Measurements from ENCODE around the gene PRKD2.
A peak's percentile ranks its signal among the peaks of the same experiment; 100 is the strongest.

Gene PRKD2

GRCh38 chr19:46668662-46669061 is 48.3 kb downstream of the PRKD2 start:
- no peak overlapping the region for H3K27ac ChIP-seq
- no peak for TF ChIP-seq CTCF (conservative IDR thresholded peaks at IDR 0.05)

- H3K27ac ChIP-seq: no peak overlapping the region
- TF ChIP-seq CTCF (conservative IDR thresholded peaks at IDR 0.05): no peak
These were observed 51.8 kb downstream of the PRKD2 start for GRCh38 chr19:46665072-46665471.

DNA sequence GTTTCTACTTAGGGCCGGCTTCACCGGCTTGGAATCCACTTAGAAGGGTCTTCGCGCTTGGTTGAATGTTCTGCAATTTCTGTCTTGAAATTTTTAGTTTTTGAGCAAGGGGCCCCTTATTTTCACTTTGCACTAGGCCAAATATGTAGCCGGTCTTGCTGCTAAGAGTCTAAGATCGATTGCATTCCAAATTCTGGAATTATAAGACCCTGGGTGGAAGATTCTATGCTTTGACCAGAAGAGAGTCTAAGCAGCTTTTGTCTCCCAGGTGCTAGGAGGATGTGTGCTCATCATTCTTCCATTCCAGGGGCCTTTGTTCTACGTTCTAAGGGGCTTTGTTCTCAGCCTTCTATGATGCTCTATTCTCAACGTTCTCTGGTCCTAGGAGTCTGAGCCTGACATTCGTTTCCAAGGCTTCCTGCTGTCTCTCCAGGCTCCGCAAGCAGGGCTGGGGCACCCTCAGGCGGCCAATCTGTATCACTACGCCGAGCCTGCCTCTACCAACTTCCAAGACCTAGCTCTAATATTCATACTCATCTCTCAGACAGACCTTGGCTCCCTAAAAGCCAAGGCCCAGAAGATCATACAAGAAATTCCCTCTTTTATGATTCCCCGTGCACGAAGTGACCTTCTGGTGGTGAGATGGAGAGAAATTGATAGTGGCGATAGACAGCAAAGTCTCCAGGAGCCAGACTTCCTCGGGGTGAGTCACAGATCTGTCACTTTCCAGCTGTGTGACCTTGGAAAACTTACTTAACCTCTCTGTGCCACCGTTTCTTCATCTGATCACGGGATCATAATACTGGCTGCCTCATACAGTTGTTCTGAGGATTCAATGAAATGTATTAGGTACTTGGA is 55.0 kb downstream of the PRKD2 start:
- TF ChIP-seq CTCF (conservative IDR thresholded peaks at IDR 0.05): peak; percentile 99
- no peak overlapping the region; the same call in 1 of the 2 replicates for H3K27ac ChIP-seq

GRCh38 chr19:46661020-46661731 is 55.7 kb downstream of the PRKD2 start, which contains the start of gene DACT3:
Gene DACT3, minus strand, starts transcription at chr19:46661182. Its CDS starts 118 bp downstream, at chr19:46661064.
- no peak for TF ChIP-seq CTCF (conservative IDR thresholded peaks at IDR 0.05)
- no peak within 1 kb of the TSS; the same call in 1 of the 2 replicates for H3K27ac ChIP-seq

DNA sequence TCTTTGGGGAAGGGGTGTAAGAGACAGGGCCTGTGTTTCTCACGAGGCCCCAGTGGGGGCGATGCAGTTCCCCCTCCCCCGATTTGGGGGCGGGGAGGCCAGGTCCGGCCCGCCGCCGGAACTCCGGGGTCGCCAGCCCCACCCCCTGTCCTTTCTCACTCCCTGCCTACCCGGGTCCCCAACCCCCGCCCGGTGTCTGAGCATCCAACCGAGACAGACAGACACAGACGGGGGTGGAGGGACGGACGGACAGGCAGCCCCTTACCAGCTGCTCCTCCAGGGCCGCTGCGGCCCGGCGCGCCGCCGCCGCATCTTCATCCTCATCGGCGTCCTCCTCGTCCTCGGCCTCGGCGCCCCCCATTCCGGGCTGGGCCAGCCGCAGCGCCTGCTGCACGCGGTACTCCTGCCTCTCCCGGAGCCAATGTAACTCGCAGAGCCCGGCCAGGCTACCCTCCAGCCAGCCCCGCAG is 56.3 kb downstream of the PRKD2 start:
- no peak overlapping the region; the same call in 1 of the 2 replicates for H3K27ac ChIP-seq
- TF ChIP-seq CTCF (conservative IDR thresholded peaks at IDR 0.05): no peak

- no peak overlapping the region; the same call in 1 of the 2 replicates for H3K27ac ChIP-seq
- no peak for TF ChIP-seq CTCF (conservative IDR thresholded peaks at IDR 0.05)
These were observed 56.9 kb downstream of the PRKD2 start for GRCh38 chr19:46660008-46660517.
